CD4-positive, alpha-beta T cell (primary cell): ENCODE results near the gene FAM124B. TPM values are rescaled to one million over a fixed set of nuclear protein-coding genes. Genes with fewer than 3 reads are reported as not detected.

Experiments used
- ATAC-seq: fragments of 200-7000 bp; cut with Tn5 transposase; one replicate; pipeline ENCODE4 v1.10.0; 2022; ENCODE audit warnings: mild to moderate bottlenecking; ENCODE audit not compliant: poor library complexity
- CTCF ChIA-PET: fragments of 350-600 bp; sonication (Branson Sonifier 250); formaldehyde crosslinking; loops from one replicate; lab custom pipeline; 2021; ENCODE audit warnings: antibody characterized with exemption, inconsistent platforms; lab: Charles Lee
- POLR2A ChIA-PET: fragments of 350-600 bp; sonication (Branson Sonifier 250); formaldehyde crosslinking; loops from one replicate; lab custom pipeline; 2021; ENCODE audit warnings: antibody characterized with exemption, inconsistent platforms; lab: Charles Lee
- DNase-seq, 14 experiments: peaks; one replicate each; pipeline ENCODE4 v3.0.0-alpha.2; 2013 to 2020; ENCODE audit warnings: mixed read lengths in 2 of 14
- H3K27ac ChIP-seq, 2 donors: one replicate each; pipeline versions ENCODE4 v1.5.1 to v1.7.0; 2013; ENCODE audit warnings: low read length in 2 of 2, low read depth in 1 of 2, mild to moderate bottlenecking in 1 of 2
- H3K27me3 ChIP-seq, 2 experiments: 1 replicate in 1 of 2; 2 replicates in 1 of 2; pipeline versions ENCODE4 v1.6.1 to v1.7.0; 2013; ENCODE audit warnings: low read length in 2 of 2, control low read depth in 1 of 2, mild to moderate bottlenecking in 1 of 2, moderate library complexity in 1 of 2; ENCODE audit not compliant: insufficient read depth in 2 of 2, control insufficient read depth in 1 of 2
- H3K36me3 ChIP-seq: one replicate; pipeline ENCODE4 v1.6.1; 2013; ENCODE audit warnings: low read length, control low read depth; ENCODE audit not compliant: insufficient read depth
- H3K4me1 ChIP-seq: one replicate; pipeline ENCODE4 v1.6.1; 2013; ENCODE audit warnings: low read length, control low read depth; ENCODE audit not compliant: insufficient read depth
- H3K4me3 ChIP-seq: one replicate; pipeline ENCODE4 v1.5.1; 2013; ENCODE audit warnings: mild to moderate bottlenecking, low read length, moderate library complexity
- H3K9me3 ChIP-seq, 2 experiments: 1 replicate in 1 of 2; 2 replicates in 1 of 2; pipeline versions ENCODE4 v1.6.1 to v1.7.0; 2013; ENCODE audit warnings: low read length in 2 of 2, mild to moderate bottlenecking in 2 of 2, control low read depth in 1 of 2, moderate library complexity in 1 of 2; ENCODE audit not compliant: control insufficient read depth in 1 of 2, insufficient read depth in 1 of 2
- H3K27ac Mint-ChIP-seq: one replicate; pipeline ENCODE4 v1.8.0; 2020; ENCODE audit warnings: mixed read lengths
- H3K27me3 Mint-ChIP-seq: one replicate; pipeline ENCODE4 v1.8.0; 2021; ENCODE audit warnings: mixed read lengths
- H3K36me3 Mint-ChIP-seq: one replicate; pipeline ENCODE4 v1.8.0; 2021; ENCODE audit warnings: low read depth, mixed read lengths
- H3K4me1 Mint-ChIP-seq: one replicate; pipeline ENCODE4 v1.8.0; 2021; ENCODE audit warnings: low read depth, mixed read lengths
- H3K4me3 Mint-ChIP-seq: one replicate; pipeline ENCODE4 v1.8.0; 2020; ENCODE audit warnings: mild to moderate bottlenecking, mixed read lengths
- H3K9me3 Mint-ChIP-seq: one replicate; pipeline ENCODE4 v1.8.0; 2020; ENCODE audit warnings: mixed read lengths
- CTCF ChIP-seq: fragments of 200-600 bp; IDR thresholded peaks from one replicate; pipeline ENCODE4 v1.8.0; 2022; ENCODE audit warnings: antibody characterized with exemption, mild to moderate bottlenecking
- intact Hi-C, 2 experiments: fragments of 100-400 bp; cut with DNase I in 1 of 2; cut with micrococcal nuclease in 1 of 2; formaldehyde crosslinking; loops; one replicate each; pipeline versions ENCODE4 v1.15.1 to v1.9.0; 2023 to 2025; cut with DNase I, micrococcal nuclease
- total RNA-seq, 174 experiments: library from RNA in 2 of 174; stranded (reverse) in 2 of 174; gene quantifications; one replicate each; pipeline ENCODE4 v1.2.3 and lab custom pipeline; 2021 to 2026

FAM124B gene
- total RNA-seq, 2 experiments from 2014 or later = 1.1 to 1.3 TPM

- Mint-ChIP-seq H3K9me3 (peaks cover 9% of the 10 kb centered on the region), H3K27me3 (peaks cover 9% of the 10 kb centered on the region), H3K4me1 (no peaks in the 10 kb centered on the region), H3K36me3 (no peaks in the 10 kb centered on the region), H3K4me3 (no peak overlapping the region), H3K27ac (no peak overlapping the region)
- Histone ChIP-seq H3K27ac (no peak overlapping the region), H3K9me3 (no peaks in the 10 kb centered on the region), H3K27me3 (no peaks in the 10 kb centered on the region), H3K4me3 (no peak overlapping the region), H3K36me3 (no peaks in the 10 kb centered on the region), H3K4me1 (no peaks in the 10 kb centered on the region)
- no peak for TF ChIP-seq CTCF
- ATAC-seq (no peak), DNase-seq (no peak)
- CTCF ChIA-PET = no interaction called here
- POLR2A ChIA-PET = no interaction called here
- intact Hi-C loops = no loop called here
These were observed 15.4 kb upstream of the FAM124B start for GRCh38 chr2:224417361-224417729.

- intact Hi-C loops = no loop called here
These were observed 14.9 kb upstream of the FAM124B start for GRCh38 chr2:224416656-224417360.

GRCh38 chr2:224413381-224413780 lies 11.5 kb upstream of the FAM124B start:
- Histone ChIP-seq H3K9me3 (no peaks in the 10 kb centered on the region), H3K4me3 (no peak overlapping the region), H3K36me3 (no peaks in the 10 kb centered on the region), H3K4me1 (no peaks in the 10 kb centered on the region), H3K27me3 (no peaks in the 10 kb centered on the region), H3K27ac (no peak overlapping the region)
- DNase-seq (no peak), ATAC-seq (no peak)
- Mint-ChIP-seq H3K4me3 (no peak overlapping the region), H3K27me3 (no peaks in the 10 kb centered on the region), H3K4me1 (no peaks in the 10 kb centered on the region), H3K36me3 (no peaks in the 10 kb centered on the region), H3K9me3 (no peaks in the 10 kb centered on the region), H3K27ac (no peak overlapping the region)
- CTCF ChIA-PET = interaction anchor here (0.6 kb wide), 1 partner anchor 21 kb away, joined by 3 read pairs; no protein-coding TSS in a partner anchor
- intact Hi-C loops = no loop called here
- TF ChIP-seq CTCF = no peak
- POLR2A ChIA-PET = no interaction called here

More at GRCh38 chr2:224416656-224417360, 14.9 kb upstream of the FAM124B start:
- no peak for DNase-seq
- no peaks in the 10 kb centered on the region for H3K4me1 Mint-ChIP-seq
- no peak overlapping the region for H3K27ac Mint-ChIP-seq
- no peak for ATAC-seq
- Histone ChIP-seq H3K27ac (no peak overlapping the region), H3K36me3 (no peaks in the 10 kb centered on the region), H3K27me3 (no peaks in the 10 kb centered on the region), H3K4me1 (no peaks in the 10 kb centered on the region), H3K4me3 (no peak overlapping the region), H3K9me3 (no peaks in the 10 kb centered on the region)
- no peak overlapping the region for H3K4me3 Mint-ChIP-seq
- ChIA-PET CTCF (no interaction called here), POLR2A (no interaction called here)
- peaks cover 9% of the 10 kb centered on the region for H3K27me3 Mint-ChIP-seq
- no peaks in the 10 kb centered on the region for H3K36me3 Mint-ChIP-seq
- no peak for TF ChIP-seq CTCF
- peaks cover 9% of the 10 kb centered on the region for H3K9me3 Mint-ChIP-seq
